Fibroblast of lung (primary cell): Measurements from ENCODE around the gene VMAC. TPM values are rescaled to one million over a fixed set of nuclear protein-coding genes. Genes with fewer than 3 reads are reported as not detected.

Experiments used
- DNase-seq, 2 donors: peaks; one replicate each; pipeline versions ENCODE4 v3.0.0 to v3.0.0-alpha.2; 2010; ENCODE audit warnings: low read depth in 2 of 2
- H2AFZ ChIP-seq: 2 replicates; pipeline ENCODE4 v1.5.1; 2012; ENCODE audit warnings: low read length, control low read depth, inconsistent platforms
- H3K27ac ChIP-seq: 2 replicates; pipeline ENCODE4 v1.5.1; 2011; ENCODE audit warnings: low read length, control low read depth; ENCODE audit not compliant: insufficient read depth
- H3K27me3 ChIP-seq: 2 replicates; pipeline ENCODE4 v1.5.1; 2011; ENCODE audit warnings: mild to moderate bottlenecking, low read length; ENCODE audit not compliant: control insufficient read depth, insufficient read depth
- H3K36me3 ChIP-seq: 2 replicates; pipeline ENCODE4 v1.5.1; 2011; ENCODE audit warnings: low read length; ENCODE audit not compliant: control insufficient read depth, insufficient read depth
- H3K4me1 ChIP-seq: 2 replicates; pipeline ENCODE4 v1.5.1; 2011; ENCODE audit warnings: low read length; ENCODE audit not compliant: control insufficient read depth, insufficient read depth; ENCODE audit errors: extremely low read depth
- H3K4me2 ChIP-seq: 2 replicates; pipeline ENCODE4 v1.5.1; 2011; ENCODE audit warnings: low read length, control low read depth; ENCODE audit not compliant: insufficient read depth; ENCODE audit errors: extremely low read depth
- H3K4me3 ChIP-seq, 4 experiments: fragments of 200-600 bp in 1 of 4; sonication (generic) in 1 of 4; replicated peaks in 1 of 4; 2 replicates each; pipeline ENCODE4 v1.5.1; 2011 to 2016; ENCODE audit warnings: low read length in 4 of 4, low read depth in 3 of 4, mild to moderate bottlenecking in 3 of 4, control low read depth in 2 of 4, inconsistent platforms in 1 of 4, mixed read lengths in 1 of 4; ENCODE audit not compliant: insufficient read depth in 1 of 4; ENCODE audit errors: control extremely low read depth in 1 of 4
- H3K79me2 ChIP-seq: 2 replicates; pipeline ENCODE4 v1.5.1; 2012; ENCODE audit warnings: mild to moderate bottlenecking, low read length, inconsistent platforms; ENCODE audit not compliant: control insufficient read depth, insufficient read depth
- H3K9ac ChIP-seq: 2 replicates; pipeline ENCODE4 v1.5.1; 2011; ENCODE audit warnings: mild to moderate bottlenecking, low read length, control low read depth; ENCODE audit not compliant: insufficient read depth
- H3K9me3 ChIP-seq: 2 replicates; pipeline ENCODE4 v1.5.1; 2012; ENCODE audit warnings: low read depth, low read length; ENCODE audit not compliant: control insufficient read depth, insufficient read depth
- H4K20me1 ChIP-seq: 2 replicates; pipeline ENCODE4 v1.5.1; 2011; ENCODE audit warnings: low read length; ENCODE audit not compliant: control insufficient read depth, insufficient read depth; ENCODE audit errors: extremely low read depth
- EZH2 ChIP-seq: IDR thresholded peaks from 2 replicates; pipeline ENCODE4 v1.5.1; 2012; ENCODE audit warnings: low read length, control low read depth, mild to moderate bottlenecking; ENCODE audit errors: missing control alignments
- polyA plus RNA-seq, 2 donors: library from polyadenylated mRNA; depleted of rRNA in 1 of 2; stranded (reverse) in 1 of 2; unstranded in 1 of 2; fragments of >200 nt; gene quantifications; 2 replicates each; pipeline ENCODE4 v1.2.1, GENCODE V29; 2011 to 2012; ENCODE audit warnings: missing spikeins in 1 of 2
- total RNA-seq: library from RNA; depleted of rRNA; stranded (reverse); fragments of >200 nt; gene quantifications from 2 replicates; pipeline ENCODE4 v1.2.1, GENCODE V29; 2014
- TF ChIP-seq, protein P1 (sequence below), 2 donors: IDR thresholded peaks in 1 of 2; conservative IDR thresholded peaks in 1 of 2; 1 replicate in 1 of 2; 2 replicates in 1 of 2; pipeline ENCODE4 v1.5.1; 2011 to 2012; ENCODE audit warnings: low read length in 2 of 2, control low read depth in 1 of 2, inconsistent platforms in 1 of 2, low read depth in 1 of 2, mild to moderate bottlenecking in 1 of 2

The VMAC gene
- total and polyA plus RNA-seq, 2 donors (not counting 1 experiment from before 2014, with no cell fraction given) = 1.7 to 8.3 TPM

DNA sequence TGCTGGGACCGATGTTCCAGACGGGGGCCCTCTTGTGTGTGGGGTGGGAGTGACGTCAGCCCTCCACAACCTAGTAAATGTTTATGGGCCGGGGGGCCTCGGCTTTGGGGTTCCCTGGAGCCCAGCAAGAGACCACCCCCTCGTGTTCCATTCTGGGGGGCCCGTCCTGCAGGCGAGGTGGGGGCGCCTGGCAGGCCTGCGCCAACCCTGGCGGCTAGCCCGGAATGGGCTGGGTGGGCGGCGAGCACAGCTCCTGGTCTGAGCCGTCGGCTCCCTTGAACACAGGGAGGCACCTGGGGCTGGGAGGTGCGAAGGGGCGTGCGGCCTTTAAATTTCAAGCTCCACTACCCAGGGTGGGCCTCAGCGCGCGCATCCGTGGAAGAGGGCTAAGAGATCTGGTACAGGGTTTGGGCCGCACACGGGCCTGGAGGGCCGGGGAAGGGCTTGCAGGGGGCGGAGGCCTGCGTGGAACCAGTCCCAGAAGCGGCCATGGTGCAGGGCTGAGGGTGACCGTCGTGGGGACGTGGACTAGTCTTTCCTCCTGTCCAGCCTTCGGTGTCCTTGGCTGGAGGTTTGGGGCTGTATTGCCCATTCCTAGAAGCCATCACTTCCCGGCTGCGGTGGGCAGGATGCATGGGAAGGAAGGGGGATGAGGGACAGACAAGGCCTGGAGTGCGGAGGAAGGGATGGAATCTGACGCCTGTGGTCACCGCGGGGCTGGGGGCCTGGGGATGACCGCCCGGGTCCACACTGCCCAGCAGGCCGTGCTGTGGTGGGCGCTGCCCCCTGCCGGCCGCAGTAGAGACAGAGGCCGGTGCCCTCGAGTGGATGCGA, 12.5 kb upstream of the VMAC start:
- H3K36me3 ChIP-seq = peaks cover 13% of the 10 kb centered on the region
- H3K4me1 ChIP-seq = peaks cover 6% of the 10 kb centered on the region
- H3K79me2 ChIP-seq = no peaks in the 10 kb centered on the region
- H3K9ac ChIP-seq = no peak overlapping the region
- H3K4me2 ChIP-seq = no peak overlapping the region
- no peaks in the 10 kb centered on the region for H3K9me3 ChIP-seq
- H4K20me1 ChIP-seq = no peaks in the 10 kb centered on the region
- H2AFZ ChIP-seq = no peak overlapping the region
- no peak for TF ChIP-seq EZH2
- TF ChIP-seq, protein P1, sequence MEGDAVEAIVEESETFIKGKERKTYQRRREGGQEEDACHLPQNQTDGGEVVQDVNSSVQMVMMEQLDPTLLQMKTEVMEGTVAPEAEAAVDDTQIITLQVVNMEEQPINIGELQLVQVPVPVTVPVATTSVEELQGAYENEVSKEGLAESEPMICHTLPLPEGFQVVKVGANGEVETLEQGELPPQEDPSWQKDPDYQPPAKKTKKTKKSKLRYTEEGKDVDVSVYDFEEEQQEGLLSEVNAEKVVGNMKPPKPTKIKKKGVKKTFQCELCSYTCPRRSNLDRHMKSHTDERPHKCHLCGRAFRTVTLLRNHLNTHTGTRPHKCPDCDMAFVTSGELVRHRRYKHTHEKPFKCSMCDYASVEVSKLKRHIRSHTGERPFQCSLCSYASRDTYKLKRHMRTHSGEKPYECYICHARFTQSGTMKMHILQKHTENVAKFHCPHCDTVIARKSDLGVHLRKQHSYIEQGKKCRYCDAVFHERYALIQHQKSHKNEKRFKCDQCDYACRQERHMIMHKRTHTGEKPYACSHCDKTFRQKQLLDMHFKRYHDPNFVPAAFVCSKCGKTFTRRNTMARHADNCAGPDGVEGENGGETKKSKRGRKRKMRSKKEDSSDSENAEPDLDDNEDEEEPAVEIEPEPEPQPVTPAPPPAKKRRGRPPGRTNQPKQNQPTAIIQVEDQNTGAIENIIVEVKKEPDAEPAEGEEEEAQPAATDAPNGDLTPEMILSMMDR (conservative IDR thresholded peaks at IDR 0.05 in 1 of 2, IDR thresholded peaks at IDR 0.05 in 1 of 2; ENCODE audit: low read depth in 1 of 2, low read length in 2 of 2) = peak; percentile 65 to 81
- no peak overlapping the region for H3K27ac ChIP-seq
- H3K27me3 ChIP-seq = no peaks in the 10 kb centered on the region
- no peak overlapping the region for H3K4me3 ChIP-seq
- DNase-seq = peak; percentile 39 to 41

DNA sequence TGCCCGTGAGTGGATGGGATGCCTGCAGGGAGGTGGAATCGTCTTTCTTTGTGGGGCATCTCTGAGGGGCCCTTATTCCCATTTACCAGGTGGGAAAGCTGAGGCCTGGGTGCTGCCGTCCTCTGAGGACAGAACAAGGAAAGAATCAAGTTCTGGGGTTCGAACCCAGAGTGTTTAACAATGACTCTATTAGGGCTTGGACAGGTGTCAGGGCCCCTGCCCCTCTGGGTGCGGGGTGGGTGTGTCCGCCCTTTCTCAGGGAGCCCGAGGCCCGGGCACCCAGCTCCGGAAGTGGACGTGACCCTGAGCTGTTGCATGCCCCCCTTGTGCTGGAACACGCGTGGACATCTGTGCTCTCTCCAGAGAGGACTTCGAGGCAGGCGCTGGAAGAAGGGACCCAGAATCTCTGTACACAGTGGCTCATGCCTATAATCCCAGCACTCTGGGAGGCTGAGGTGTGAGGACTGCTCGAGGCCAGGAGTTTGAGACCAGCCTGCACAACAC, 11.8 kb upstream of the VMAC start:
- Histone ChIP-seq H3K27me3 (no peaks in the 10 kb centered on the region), H3K27ac (no peak overlapping the region), H3K4me3 (no peak overlapping the region), H4K20me1 (no peaks in the 10 kb centered on the region), H2AFZ (no peak overlapping the region), H3K4me1 (peaks cover 6% of the 10 kb centered on the region), H3K79me2 (no peaks in the 10 kb centered on the region), H3K9me3 (no peaks in the 10 kb centered on the region), H3K36me3 (peaks cover 13% of the 10 kb centered on the region), H3K4me2 (no peak overlapping the region), H3K9ac (no peak overlapping the region)
- no peak for DNase-seq
- TF ChIP-seq, protein P1 (conservative IDR thresholded peaks at IDR 0.05 in 1 of 2, IDR thresholded peaks at IDR 0.05 in 1 of 2; ENCODE audit: low read depth in 1 of 2, low read length in 2 of 2) = no peak
- no peak for TF ChIP-seq EZH2

DNA sequence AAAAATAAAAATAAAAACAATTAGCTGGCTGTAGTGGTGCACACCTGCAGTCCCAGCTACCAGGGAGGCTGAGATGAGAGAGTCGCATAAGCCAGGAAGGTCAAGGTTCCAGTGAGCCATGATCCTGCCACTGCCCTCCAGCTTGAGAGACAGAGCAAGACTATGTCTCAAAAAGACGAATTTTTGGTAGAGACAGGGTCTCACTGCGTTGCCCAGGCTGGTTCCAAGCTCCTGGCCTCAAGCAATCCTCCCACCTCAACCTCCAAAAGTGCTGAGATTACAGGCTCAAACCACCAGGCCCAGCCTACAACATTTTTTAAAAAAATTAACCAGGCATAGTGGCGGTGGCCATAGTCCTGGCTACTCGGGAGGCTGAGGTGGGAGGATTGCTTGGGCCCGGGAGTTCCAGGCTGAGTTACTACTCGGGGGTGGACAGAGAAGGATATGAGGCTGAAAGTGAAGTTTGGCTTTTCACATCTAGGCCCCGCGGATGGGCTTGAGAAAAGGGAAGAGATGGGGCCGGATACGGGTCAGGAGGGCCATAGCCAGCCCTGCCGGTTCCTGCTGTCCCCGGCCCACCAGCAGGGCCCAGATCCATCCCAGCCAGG, 11.3 kb upstream of the VMAC start:
- no peaks in the 10 kb centered on the region for H3K9me3 ChIP-seq
- no peak overlapping the region for H3K4me3 ChIP-seq
- DNase-seq = no peak
- no peaks in the 10 kb centered on the region for H3K27me3 ChIP-seq
- no peak for TF ChIP-seq EZH2
- TF ChIP-seq, protein P1 (conservative IDR thresholded peaks at IDR 0.05 in 1 of 2, IDR thresholded peaks at IDR 0.05 in 1 of 2; ENCODE audit: low read depth in 1 of 2, low read length in 2 of 2) = no peak
- H4K20me1 ChIP-seq = no peaks in the 10 kb centered on the region
- H3K4me1 ChIP-seq = peaks cover 6% of the 10 kb centered on the region
- no peak overlapping the region for H3K9ac ChIP-seq
- H2AFZ ChIP-seq = no peak overlapping the region
- peaks cover 13% of the 10 kb centered on the region for H3K36me3 ChIP-seq
- peaks cover 4% of the 10 kb centered on the region for H3K79me2 ChIP-seq
- H3K4me2 ChIP-seq = no peak overlapping the region
- H3K27ac ChIP-seq = no peak overlapping the region
